OCI-LY1 (cell line): ENCODE results near the gene HS3ST3B1.

Experiments used
- H2AFZ ChIP-seq: fragments of 200-600 bp; sonication (generic), shearing (Covaris generic); 2 replicates; pipeline ENCODE4 v1.6.0; 2014; ENCODE audit warnings: antibody characterized with exemption, mild to moderate bottlenecking, low read length
- H3F3A ChIP-seq: fragments of 200-600 bp; sonication (generic), shearing (Covaris generic); 2 replicates; pipeline ENCODE4 v1.6.0; 2014; ENCODE audit warnings: mild to moderate bottlenecking, antibody characterized with exemption, low read length, moderate library complexity; ENCODE audit not compliant: insufficient read depth
- H3K27ac ChIP-seq: fragments of 200-600 bp; sonication (generic); 2 replicates; pipeline ENCODE4 v1.5.1; 2014; ENCODE audit warnings: low read length, mixed run types, mild to moderate bottlenecking, low read depth; ENCODE audit not compliant: poor library complexity, severe bottlenecking
- H3K27me3 ChIP-seq: fragments of 200-600 bp; sonication (generic); 2 replicates; pipeline ENCODE4 v1.6.0; 2014; ENCODE audit warnings: antibody characterized with exemption, mild to moderate bottlenecking, low read length, moderate library complexity; ENCODE audit not compliant: insufficient read depth
- H3K36me3 ChIP-seq: fragments of 200-600 bp; sonication (generic); 2 replicates; pipeline ENCODE4 v1.6.1; 2014; ENCODE audit warnings: mild to moderate bottlenecking, antibody characterized with exemption, low read length, moderate library complexity, mixed read lengths; ENCODE audit not compliant: insufficient read depth
- H3K4me1 ChIP-seq: fragments of 200-600 bp; sonication (generic); 2 replicates; pipeline ENCODE4 v1.5.1; 2014; ENCODE audit warnings: mild to moderate bottlenecking, low read length, moderate library complexity; ENCODE audit not compliant: insufficient read depth, severe bottlenecking
- H3K4me2 ChIP-seq: fragments of 200-600 bp; sonication (generic), shearing (Covaris generic); 2 replicates; pipeline ENCODE4 v1.6.1; 2014; ENCODE audit warnings: low read length
- H3K4me3 ChIP-seq: fragments of 200-600 bp; sonication (generic); 2 replicates; pipeline ENCODE4 v1.5.1; 2014; ENCODE audit warnings: low read length, low read depth, mild to moderate bottlenecking, mixed read lengths; ENCODE audit not compliant: poor library complexity, severe bottlenecking
- H3K79me2 ChIP-seq: fragments of 200-600 bp; shearing (Covaris generic); 2 replicates; pipeline ENCODE4 v1.6.1; 2016; ENCODE audit warnings: mixed run types, low read length, mixed read lengths; ENCODE audit not compliant: insufficient read depth
- H3K9ac ChIP-seq: fragments of 200-600 bp; sonication (generic), shearing (Covaris generic); 2 replicates; pipeline ENCODE4 v1.6.1; 2014; ENCODE audit warnings: mild to moderate bottlenecking, low read length, mixed read lengths
- H3K9me2 ChIP-seq: fragments of 200-600 bp; sonication (generic), shearing (Covaris generic); 2 replicates; pipeline ENCODE4 v1.6.1; 2014; ENCODE audit warnings: low read depth, mild to moderate bottlenecking, low read length, mixed read lengths
- H3K9me3 ChIP-seq: fragments of 200-600 bp; shearing (Covaris generic); 2 replicates; pipeline ENCODE4 v1.6.1; 2014; ENCODE audit warnings: low read length, mixed read lengths
- H4K20me1 ChIP-seq: fragments of 200-600 bp; sonication (generic), shearing (Covaris generic); 2 replicates; pipeline ENCODE4 v1.6.0; 2016; ENCODE audit warnings: mild to moderate bottlenecking, low read length; ENCODE audit not compliant: insufficient read depth
- EZH2 ChIP-seq: fragments of 200-600 bp; sonication (generic), shearing (Covaris generic); IDR thresholded peaks from 2 replicates; pipeline ENCODE4 v1.8.0; 2017; ENCODE audit warnings: borderline replicate concordance, mixed run types, mild to moderate bottlenecking, antibody characterized with exemption, low read length, moderate library complexity, mixed read lengths
- TF ChIP-seq, protein P1 (sequence below): fragments of 200-600 bp; sonication (generic), shearing (Covaris generic); IDR thresholded peaks from 2 replicates; pipeline ENCODE4 v1.5.1; 2017; ENCODE audit warnings: mild to moderate bottlenecking, antibody characterized with exemption, low read length, moderate library complexity, mixed read lengths

The HS3ST3B1 gene

GRCh38 chr17:14346801-14347200, 45.9 kb downstream of the HS3ST3B1 start:
- H3K36me3 ChIP-seq: no peaks in the 10 kb centered on the region
- no peaks in the 10 kb centered on the region for H3K27me3 ChIP-seq
- H3K4me3 ChIP-seq: no peak overlapping the region
- no peaks in the 10 kb centered on the region for H3K79me2 ChIP-seq
- H3K27ac ChIP-seq: no peak overlapping the region
- no peak for TF ChIP-seq EZH2
- no peak overlapping the region for H3K4me2 ChIP-seq
- no peaks in the 10 kb centered on the region for H3F3A ChIP-seq
- H2AFZ ChIP-seq: no peak overlapping the region
- H3K9me2 ChIP-seq: no peaks in the 10 kb centered on the region
- no peaks in the 10 kb centered on the region for H3K9me3 ChIP-seq
- no peak overlapping the region for H3K9ac ChIP-seq
- H3K4me1 ChIP-seq: no peaks in the 10 kb centered on the region
- H4K20me1 ChIP-seq: no peaks in the 10 kb centered on the region

DNA sequence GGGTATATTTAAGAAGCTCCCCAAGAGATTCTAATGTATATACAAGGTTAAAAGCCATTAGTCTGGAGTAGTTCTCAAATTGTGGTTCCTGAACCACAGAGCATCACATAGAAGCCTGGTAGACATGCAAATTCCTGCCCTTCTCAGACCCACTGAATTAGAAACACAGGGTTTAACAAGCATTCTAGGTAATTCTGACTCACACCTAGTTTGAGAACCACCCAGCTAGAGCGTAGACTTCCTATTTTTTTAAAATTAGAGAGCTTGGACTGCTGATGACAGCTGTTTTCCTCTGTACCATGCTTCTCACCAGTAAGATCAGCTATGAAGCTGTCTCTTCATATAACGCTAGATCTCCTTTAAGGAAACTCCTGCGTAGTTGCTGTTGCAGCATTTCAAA, 50.6 kb downstream of the HS3ST3B1 start:
- Histone ChIP-seq H3K79me2 (no peaks in the 10 kb centered on the region), H2AFZ (no peak overlapping the region), H4K20me1 (no peaks in the 10 kb centered on the region), H3K9me3 (no peaks in the 10 kb centered on the region), H3K27me3 (no peaks in the 10 kb centered on the region), H3K9ac (no peak overlapping the region), H3K4me2 (no peak overlapping the region), H3K27ac (no peak overlapping the region), H3K4me1 (no peaks in the 10 kb centered on the region), H3K36me3 (no peaks in the 10 kb centered on the region), H3K4me3 (no peak overlapping the region), H3F3A (no peaks in the 10 kb centered on the region), H3K9me2 (no peaks in the 10 kb centered on the region)
- TF ChIP-seq EZH2: no peak
- TF ChIP-seq, protein P1, sequence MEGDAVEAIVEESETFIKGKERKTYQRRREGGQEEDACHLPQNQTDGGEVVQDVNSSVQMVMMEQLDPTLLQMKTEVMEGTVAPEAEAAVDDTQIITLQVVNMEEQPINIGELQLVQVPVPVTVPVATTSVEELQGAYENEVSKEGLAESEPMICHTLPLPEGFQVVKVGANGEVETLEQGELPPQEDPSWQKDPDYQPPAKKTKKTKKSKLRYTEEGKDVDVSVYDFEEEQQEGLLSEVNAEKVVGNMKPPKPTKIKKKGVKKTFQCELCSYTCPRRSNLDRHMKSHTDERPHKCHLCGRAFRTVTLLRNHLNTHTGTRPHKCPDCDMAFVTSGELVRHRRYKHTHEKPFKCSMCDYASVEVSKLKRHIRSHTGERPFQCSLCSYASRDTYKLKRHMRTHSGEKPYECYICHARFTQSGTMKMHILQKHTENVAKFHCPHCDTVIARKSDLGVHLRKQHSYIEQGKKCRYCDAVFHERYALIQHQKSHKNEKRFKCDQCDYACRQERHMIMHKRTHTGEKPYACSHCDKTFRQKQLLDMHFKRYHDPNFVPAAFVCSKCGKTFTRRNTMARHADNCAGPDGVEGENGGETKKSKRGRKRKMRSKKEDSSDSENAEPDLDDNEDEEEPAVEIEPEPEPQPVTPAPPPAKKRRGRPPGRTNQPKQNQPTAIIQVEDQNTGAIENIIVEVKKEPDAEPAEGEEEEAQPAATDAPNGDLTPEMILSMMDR: no peak

DNA sequence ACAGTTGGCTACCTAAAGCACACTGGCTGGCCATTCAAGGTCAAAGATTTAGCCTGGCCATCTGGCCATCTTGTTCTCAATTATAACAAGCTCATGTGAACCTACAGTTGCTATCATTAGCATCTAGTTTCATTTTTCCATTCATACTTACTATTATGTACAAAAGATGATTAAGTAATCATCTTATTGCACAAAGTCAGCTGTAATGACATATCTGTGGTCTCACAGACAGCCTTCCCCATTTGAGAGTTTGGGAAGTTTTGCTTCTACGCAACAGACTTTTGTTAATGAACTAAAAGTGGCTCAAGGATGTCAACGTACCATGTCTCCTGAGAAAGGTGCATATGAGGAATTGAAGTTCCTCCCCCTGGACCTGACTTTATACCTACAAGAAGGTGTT, 51.3 kb downstream of the HS3ST3B1 start:
- Histone ChIP-seq H4K20me1 (no peaks in the 10 kb centered on the region), H3K79me2 (no peaks in the 10 kb centered on the region), H3K4me3 (no peak overlapping the region), H3K4me1 (no peaks in the 10 kb centered on the region), H3K27ac (no peak overlapping the region), H3K27me3 (no peaks in the 10 kb centered on the region), H3K9me3 (no peaks in the 10 kb centered on the region), H3K4me2 (no peak overlapping the region), H3K36me3 (no peaks in the 10 kb centered on the region), H3F3A (no peaks in the 10 kb centered on the region), H2AFZ (no peak overlapping the region), H3K9ac (no peak overlapping the region), H3K9me2 (no peaks in the 10 kb centered on the region)
- TF ChIP-seq EZH2: no peak
- TF ChIP-seq, protein P1: no peak

DNA sequence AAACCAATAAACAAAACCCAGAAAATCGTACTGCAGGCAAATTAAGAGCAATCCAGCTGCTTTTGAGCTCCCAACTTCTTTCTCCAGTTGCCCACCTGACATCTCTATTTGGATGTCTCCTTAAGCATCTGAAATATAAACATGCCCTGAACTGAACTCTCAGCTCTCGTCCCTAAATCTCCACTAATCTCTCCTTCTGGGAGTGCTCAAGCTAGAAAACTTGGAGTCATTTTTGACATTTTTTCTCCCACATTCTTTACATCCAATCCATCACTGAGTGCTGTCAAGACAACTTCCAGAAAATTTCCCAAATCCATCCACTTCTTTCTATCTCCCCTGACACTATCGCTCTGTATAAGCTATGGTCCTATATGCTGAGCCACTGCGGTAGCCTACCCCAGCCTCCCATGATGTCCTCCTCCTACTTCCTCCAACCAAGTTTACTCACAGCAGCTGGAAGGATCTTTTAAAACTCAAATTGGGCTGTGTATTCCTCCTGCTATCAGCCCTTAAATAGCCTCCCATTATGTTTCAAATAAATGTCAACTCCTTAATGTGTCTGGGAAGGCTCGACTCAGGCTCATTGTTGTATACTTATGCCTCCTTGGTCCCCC, 53.1 kb downstream of the HS3ST3B1 start:
- Histone ChIP-seq H3K4me1 (no peaks in the 10 kb centered on the region), H3K9ac (no peak overlapping the region), H2AFZ (no peak overlapping the region), H3K79me2 (no peaks in the 10 kb centered on the region), H3K4me3 (no peak overlapping the region), H3K27ac (no peak overlapping the region), H3K4me2 (no peak overlapping the region), H3K36me3 (no peaks in the 10 kb centered on the region), H3K9me2 (no peaks in the 10 kb centered on the region), H3K27me3 (no peaks in the 10 kb centered on the region), H3F3A (no peaks in the 10 kb centered on the region), H4K20me1 (no peaks in the 10 kb centered on the region), H3K9me3 (no peaks in the 10 kb centered on the region)
- TF ChIP-seq EZH2: no peak
- TF ChIP-seq, protein P1: no peak
